Liver (tissue), 10 donors: ENCODE measurements around the gene DNAH1. TPM values are rescaled to one million over a fixed set of nuclear protein-coding genes. Genes with fewer than 3 reads are reported as not detected.

Source experiments
- DNase-seq: peaks from one replicate; pipeline ENCODE4 v3.0.0-alpha.2; 2017; ENCODE audit warnings: low spot score
- H3K27ac ChIP-seq, 2 donors: one replicate each; pipeline ENCODE4 v1.7.0; 2013; ENCODE audit warnings: inconsistent platforms in 2 of 2, low read length in 2 of 2, control low read depth in 1 of 2, low read depth in 1 of 2, mild to moderate bottlenecking in 1 of 2
- H3K27me3 ChIP-seq, 4 donors: one replicate each; pipeline versions ENCODE4 v1.6.1 to v1.7.0; 2013; ENCODE audit warnings: low read length in 3 of 4, inconsistent platforms in 1 of 4, mild to moderate bottlenecking in 1 of 4, moderate library complexity in 1 of 4; ENCODE audit not compliant: control insufficient read depth in 4 of 4, insufficient read depth in 4 of 4
- H3K36me3 ChIP-seq, 4 donors: one replicate each; pipeline versions ENCODE4 v1.6.1 to v1.7.0; 2013; ENCODE audit warnings: low read length in 3 of 4, mild to moderate bottlenecking in 3 of 4, low read depth in 1 of 4, moderate library complexity in 1 of 4; ENCODE audit not compliant: control insufficient read depth in 4 of 4, insufficient read depth in 3 of 4
- H3K4me1 ChIP-seq, 4 donors: one replicate each; pipeline versions ENCODE4 v1.6.1 to v1.7.0; 2013; ENCODE audit warnings: low read length in 3 of 4, mild to moderate bottlenecking in 3 of 4, moderate library complexity in 1 of 4; ENCODE audit not compliant: control insufficient read depth in 4 of 4, insufficient read depth in 4 of 4
- H3K4me3 ChIP-seq, 3 donors: one replicate each; pipeline versions ENCODE4 v1.6.1 to v1.7.0; 2013; ENCODE audit warnings: low read length in 3 of 3, control low read depth in 1 of 3, low read depth in 1 of 3, mild to moderate bottlenecking in 1 of 3
- H3K9ac ChIP-seq, 2 donors: one replicate each; pipeline ENCODE4 v1.7.0; 2013; ENCODE audit warnings: low read length in 2 of 2, mild to moderate bottlenecking in 2 of 2, moderate library complexity in 2 of 2, control low read depth in 1 of 2, low read depth in 1 of 2
- H3K9me3 ChIP-seq, 4 donors: one replicate each; pipeline versions ENCODE4 v1.6.1 to v1.7.0; 2013; ENCODE audit warnings: low read length in 3 of 4; ENCODE audit not compliant: control insufficient read depth in 4 of 4
- ATF3 ChIP-seq: IDR thresholded peaks from 2 replicates; pipeline ENCODE4 v1.6.1; 2016; ENCODE audit warnings: antibody characterized with exemption
- CTCF ChIP-seq: fragments of 150-350 bp; IDR thresholded peaks from 2 replicates; pipeline ENCODE4 v1.5.1; 2017; ENCODE audit warnings: improper control_type of control experiment, low read depth, low read length; ENCODE audit not compliant: missing input control
- FOXA1 ChIP-seq: IDR thresholded peaks from 2 replicates; pipeline ENCODE4 v1.6.1; 2016; ENCODE audit warnings: antibody characterized with exemption
- HNF4A ChIP-seq, 2 donors: conservative IDR thresholded peaks; 2 replicates each; pipeline ENCODE4 v1.6.1; 2016; ENCODE audit warnings: antibody characterized with exemption in 2 of 2, mild to moderate bottlenecking in 2 of 2
- HNF4G ChIP-seq: IDR thresholded peaks from 2 replicates; pipeline ENCODE4 v1.6.1; 2016; ENCODE audit warnings: antibody characterized with exemption
- REST ChIP-seq: IDR thresholded peaks from 2 replicates; pipeline ENCODE4 v1.6.1; 2016; ENCODE audit warnings: antibody characterized with exemption, mild to moderate bottlenecking
- TAF1 ChIP-seq: conservative IDR thresholded peaks from 2 replicates; pipeline ENCODE4 v1.6.1; 2016; ENCODE audit warnings: antibody characterized with exemption, mild to moderate bottlenecking
- YY1 ChIP-seq: IDR thresholded peaks from 2 replicates; pipeline ENCODE4 v1.6.1; 2016; ENCODE audit warnings: antibody characterized with exemption, mild to moderate bottlenecking
- WGBS: extraction: QIAGEN DNeasy Blood & Tissue Kit; methylation state at CpG from one replicate; pipeline ENCODE4 v1.1.7; 2013; 5-methylcytosine and 5-hydroxymethylcytosine counted together
- polyA plus RNA-seq, 2 donors: library from polyadenylated mRNA; stranded (reverse) in 1 of 2; unstranded in 1 of 2; fragments of 200-250 nt in 1 of 2; fragments of >200 nt in 1 of 2; fragmentation: Nextera tagmentation in 1 of 2; extraction: Ambion mirVana in 1 of 2; gene quantifications; one replicate each; pipeline versions ENCODE4 v1.2.1 to v1.2.3, GENCODE V29; 2013 to 2015
- small RNA-seq: library from RNA; depleted of rRNA; stranded (forward); fragments of <200 nt; gene quantifications from one replicate; pipeline ENCODE3, GENCODE V24; 2014
- total RNA-seq, 2 donors: library from RNA; depleted of rRNA; stranded (reverse); fragments of >200 nt; gene quantifications; one replicate each; pipeline ENCODE4 v1.2.3, GENCODE V29; 2014
- donor health status: healthy.
- donor health status: healthy.
- donor health status: healthy.
- donor health status: healthy.
- donor health status: healthy.

DNAH1 gene
- total and polyA plus RNA-seq, 4 donors = 1.5 to 6.0 (median 2.5) TPM

- Histone ChIP-seq H3K27me3 (no peaks in the 10 kb centered on the region), H3K4me3 (no peak overlapping the region), H3K36me3 (no peaks in the 10 kb centered on the region), H3K9me3 (no peaks in the 10 kb centered on the region), H3K9ac (no peak overlapping the region), H3K27ac (no peak overlapping the region), H3K4me1 (peaks cover 2 to 14% (median 7%) of the 10 kb centered on the region in 4 donors)
- 78% methylated on average over 12 of the region's 12 CpGs for WGBS
- no peak for DNase-seq
- no peak for TF ChIP-seq REST
- no peak for TF ChIP-seq YY1
- no peak for TF ChIP-seq TAF1
- TF ChIP-seq CTCF = no peak
- no peak for TF ChIP-seq ATF3
- TF ChIP-seq FOXA1 = no peak
- no peak for TF ChIP-seq HNF4A (conservative IDR thresholded peaks at IDR 0.05)
- no peak for TF ChIP-seq HNF4G
Observed at GRCh38 chr3:52447512-52448355, 131.6 kb downstream of the DNAH1 start.

Small RNA genes within 50 kb of the gene (small RNA-seq; reads per million reads assigned to genes)
- gene MIR135A1 = 0.07 reads per million
- gene MIRLET7G = 704 reads per million, percentile 99 among the genes with 10 or more reads in this experiment

Other genes with a start within 250 kb of the DNAH1 start
- 10 to 100 TPM in 1 of 2 donors, 1 to 10 TPM in 1; 2.8 to 12.7 TPM for gene POC1A, start 161.9 kb upstream of the DNAH1 start, total RNA-seq
- gene POC1A, start 161.9 kb upstream of the DNAH1 start, polyA plus RNA-seq = 1 to 10 TPM; 1.4 to 6.8 TPM
- 100 to 1,000 TPM in 1 of 2 donors, 10 to 100 TPM in 1; 32.3 to 129 TPM for gene ALAS1, start 118.2 kb upstream of the DNAH1 start, total RNA-seq
- gene ALAS1, start 118.2 kb upstream of the DNAH1 start, polyA plus RNA-seq = 100 to 1,000 TPM; 145 to 421 TPM
- not detected for gene TLR9, start 90.7 kb upstream of the DNAH1 start, total RNA-seq
- under 1 TPM in 1 of 2 donors, not detected in 1; 0.02 TPM for gene TLR9, start 90.7 kb upstream of the DNAH1 start, polyA plus RNA-seq
- 10 to 100 TPM; 12.7 to 26.3 TPM for gene TWF2, start 77.2 kb upstream of the DNAH1 start, total RNA-seq
- 10 to 100 TPM; 12.0 to 22.6 TPM for gene TWF2, start 77.2 kb upstream of the DNAH1 start, polyA plus RNA-seq
- 1 to 10 TPM; 5.5 TPM for gene PPM1M, start 70.6 kb upstream of the DNAH1 start, total RNA-seq
- gene PPM1M, start 70.6 kb upstream of the DNAH1 start, polyA plus RNA-seq = 1 to 10 TPM; 2.8 to 3.8 TPM
- gene WDR82, start 37.7 kb upstream of the DNAH1 start, total RNA-seq = 10 to 100 TPM; 31.7 to 44.3 TPM
- gene WDR82, start 37.7 kb upstream of the DNAH1 start, polyA plus RNA-seq = 10 to 100 TPM in 1 of 2 donors, 1 to 10 TPM in 1; 4.3 to 19.4 TPM
- gene GLYCTK, start 28.5 kb upstream of the DNAH1 start, total RNA-seq = 100 to 1,000 TPM in 1 of 2 donors, 10 to 100 TPM in 1; 67.8 to 224 TPM
- 100 to 1,000 TPM; 176 to 180 TPM for gene GLYCTK, start 28.5 kb upstream of the DNAH1 start, polyA plus RNA-seq
- gene BAP1, start 93.7 kb downstream of the DNAH1 start, total RNA-seq = 10 to 100 TPM; 38.0 to 57.2 TPM
- gene BAP1, start 93.7 kb downstream of the DNAH1 start, polyA plus RNA-seq = 10 to 100 TPM; 19.4 to 39.3 TPM
- 1 to 10 TPM; 4.7 to 7.8 TPM for gene PHF7, start 94.3 kb downstream of the DNAH1 start, total RNA-seq
- 1 to 10 TPM; 1.6 to 2.8 TPM for gene PHF7, start 94.3 kb downstream of the DNAH1 start, polyA plus RNA-seq
- gene SEMA3G, start 128.8 kb downstream of the DNAH1 start, total RNA-seq = 1 to 10 TPM in 1 of 2 donors, under 1 TPM in 1; 0.47 to 1.2 TPM
- gene SEMA3G, start 128.8 kb downstream of the DNAH1 start, polyA plus RNA-seq = 1 to 10 TPM in 1 of 2 donors, under 1 TPM in 1; 0.49 to 1.0 TPM
- under 1 TPM; 0.28 to 0.75 TPM for gene TNNC1, start 137.7 kb downstream of the DNAH1 start, total RNA-seq
- under 1 TPM; 0.21 to 0.42 TPM for gene TNNC1, start 137.7 kb downstream of the DNAH1 start, polyA plus RNA-seq
- 10 to 100 TPM; 18.5 to 39.8 TPM for gene NISCH, start 139.3 kb downstream of the DNAH1 start, total RNA-seq
- 10 to 100 TPM; 10.8 to 16.7 TPM for gene NISCH, start 139.3 kb downstream of the DNAH1 start, polyA plus RNA-seq
- gene STAB1, start 179.0 kb downstream of the DNAH1 start, total RNA-seq = 100 to 1,000 TPM in 1 of 2 donors, 10 to 100 TPM in 1; 43.0 to 198 TPM
- gene STAB1, start 179.0 kb downstream of the DNAH1 start, polyA plus RNA-seq = 10 to 100 TPM; 42.0 to 99.9 TPM
- gene NT5DC2, start 217.5 kb downstream of the DNAH1 start, total RNA-seq = 10 to 100 TPM in 1 of 2 donors, 1 to 10 TPM in 1; 2.8 to 20.9 TPM
- gene NT5DC2, start 217.5 kb downstream of the DNAH1 start, polyA plus RNA-seq = 1 to 10 TPM; 3.0 to 3.2 TPM
- gene UQCC5, start 220.3 kb downstream of the DNAH1 start, total RNA-seq = 1 to 10 TPM; 3.3 to 8.5 TPM
- 10 to 100 TPM in 1 of 2 donors, 1 to 10 TPM in 1; 5.1 to 39.9 TPM for gene UQCC5, start 220.3 kb downstream of the DNAH1 start, polyA plus RNA-seq